ENCODE results near the gene SKIC8. TPM values are rescaled to one million over a fixed set of nuclear protein-coding genes. Genes with fewer than 3 reads are reported as not detected.
A peak's percentile ranks its signal among the peaks of the same experiment; 100 is the strongest.

Gene SKIC8
- total RNA-seq, 1 experiment from 2014 or later: 61.4 TPM

DNA sequence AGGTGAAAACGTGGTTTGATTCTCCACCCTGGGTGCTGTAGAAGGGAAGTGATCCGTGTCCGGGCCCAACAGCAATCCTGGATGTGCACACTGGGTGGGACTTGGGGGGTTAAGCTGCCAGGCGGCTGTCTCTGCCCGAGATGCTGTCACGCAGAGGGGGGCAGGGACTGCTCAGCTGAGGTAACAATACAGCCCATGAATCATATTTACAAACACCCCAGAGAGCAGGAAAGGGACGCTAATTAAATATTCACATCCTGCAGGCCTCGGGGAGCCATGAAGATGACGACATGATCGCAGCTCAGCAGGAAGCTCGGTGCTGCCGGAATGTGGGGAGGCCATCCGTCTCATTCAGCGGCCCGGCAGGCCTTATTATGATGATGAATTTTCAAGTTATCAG, 22.8 kb upstream of the SKIC8 start:
- peak; percentile 63 for DNase-seq (ENCODE audit: low read depth)

DNA sequence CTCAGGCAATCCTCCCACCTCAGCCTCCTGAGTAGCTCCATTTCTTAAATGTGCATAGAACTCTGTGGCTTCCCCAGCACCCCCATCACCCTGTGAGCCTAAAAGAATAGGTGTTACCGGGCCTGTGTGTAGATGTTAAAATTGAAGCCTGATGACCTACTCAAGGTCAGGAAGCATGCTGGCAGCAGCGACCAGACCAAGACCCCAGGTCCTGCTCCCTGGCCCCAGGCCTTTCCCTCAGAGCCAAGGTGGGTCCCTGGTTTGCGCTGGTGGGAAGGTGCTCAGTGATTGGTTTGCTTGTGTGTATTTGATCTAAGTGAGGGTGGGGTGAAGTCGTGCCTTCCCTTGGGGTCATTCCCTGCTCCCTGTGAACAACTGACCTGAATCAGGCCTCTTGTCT, 22.4 kb upstream of the SKIC8 start:
- no peak for DNase-seq (ENCODE audit: low read depth)

DNA sequence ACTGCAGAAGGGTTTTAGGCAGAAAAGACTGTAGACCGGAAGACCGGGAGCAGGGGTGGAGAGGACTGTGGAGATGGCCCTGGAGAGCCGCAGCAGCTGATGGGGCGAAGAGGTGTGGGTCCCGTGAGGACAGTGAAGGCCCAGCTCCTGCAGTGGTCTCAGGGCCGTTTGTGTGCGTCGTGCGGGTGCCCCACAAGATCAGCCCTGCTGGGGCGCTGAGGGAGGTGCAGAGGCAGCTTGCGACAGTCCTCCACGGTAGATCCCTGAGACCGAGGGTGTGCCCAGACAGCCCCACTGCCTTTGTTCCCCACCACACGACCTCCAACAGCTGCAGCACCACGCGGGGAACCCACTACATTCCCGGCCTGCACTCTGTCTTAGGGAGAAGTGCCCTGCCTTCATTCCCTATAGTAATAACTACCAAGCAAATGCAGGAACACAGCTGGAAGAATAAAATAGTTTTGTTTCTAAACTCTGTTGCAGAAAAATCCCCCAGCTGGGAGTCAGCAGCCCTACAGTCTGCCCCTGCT, 21.7 kb upstream of the SKIC8 start:
- DNase-seq (ENCODE audit: low read depth): no peak

DNA sequence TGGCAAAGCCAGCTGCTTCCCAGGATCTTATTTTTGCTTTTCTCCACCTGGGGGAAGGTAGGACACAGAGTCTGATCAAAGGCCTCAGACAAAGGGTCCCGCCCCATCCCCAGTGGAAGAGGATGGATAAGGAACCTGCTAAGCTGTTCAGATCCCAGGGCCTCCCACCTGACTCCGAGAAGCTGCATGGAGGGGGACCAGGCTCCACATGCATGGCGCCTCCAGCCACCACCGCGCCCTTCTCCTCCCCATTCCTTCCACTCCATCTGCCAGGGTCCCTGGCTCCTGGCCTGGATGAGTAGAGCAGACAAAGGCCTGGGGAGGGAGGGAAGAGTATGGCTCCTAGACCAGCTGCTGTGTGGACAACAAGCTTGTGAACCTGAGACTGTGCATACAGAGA, 20.8 kb upstream of the SKIC8 start:
- DNase-seq (ENCODE audit: low read depth): no peak

DNA sequence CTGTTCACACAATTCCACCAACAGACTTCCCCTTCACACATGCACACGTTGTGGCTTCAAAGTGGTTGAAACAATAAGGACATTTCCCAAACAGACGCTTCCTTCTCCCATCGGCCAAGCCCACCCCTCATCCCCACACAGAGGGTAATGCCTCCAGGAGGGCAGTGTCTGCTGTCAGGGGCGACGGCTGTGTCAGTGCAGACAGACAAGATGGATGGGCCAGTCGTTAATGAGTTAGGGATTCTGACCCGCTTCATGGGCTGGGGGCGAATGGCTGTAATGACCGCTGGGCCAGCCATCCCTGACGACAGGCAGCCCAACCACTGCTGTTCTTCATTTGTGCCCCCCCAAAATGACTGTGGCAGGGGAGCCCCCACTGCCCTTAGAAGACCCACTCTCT, 20.2 kb upstream of the SKIC8 start:
- DNase-seq (ENCODE audit: low read depth): no peak

DNA sequence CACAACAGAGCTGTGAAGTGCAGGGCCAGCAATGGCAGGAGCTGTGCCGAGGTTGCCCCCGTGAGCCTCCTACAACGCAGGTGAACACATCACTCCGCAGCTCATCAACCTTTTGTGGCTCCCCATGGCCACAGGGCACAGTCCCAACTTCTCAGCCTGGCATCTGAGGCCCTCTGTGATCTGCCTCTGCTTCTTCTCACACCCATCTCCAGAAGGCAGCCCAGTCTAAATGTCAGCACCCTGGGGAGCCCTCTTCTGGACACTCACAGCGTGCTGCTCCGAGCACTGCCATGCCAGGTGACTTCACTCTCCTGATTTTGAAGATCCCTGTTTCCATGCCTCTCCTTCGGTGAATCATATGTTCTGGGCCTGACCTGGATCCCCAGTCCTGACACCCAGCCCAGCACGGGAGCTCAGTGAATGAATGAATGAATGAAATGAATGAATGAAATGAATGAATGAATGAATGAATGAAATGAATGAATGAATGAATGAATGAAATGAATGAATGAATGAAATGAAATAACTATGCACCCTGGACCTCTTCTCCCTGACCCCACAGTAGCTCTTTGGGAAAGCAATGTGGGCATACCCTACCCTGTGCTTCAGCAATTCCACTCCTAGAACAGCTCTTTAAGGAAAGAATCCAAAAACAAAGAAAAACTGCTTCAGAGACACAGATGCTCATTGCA, 17.9 kb upstream of the SKIC8 start:
- no peak for DNase-seq (ENCODE audit: low read depth)

DNA sequence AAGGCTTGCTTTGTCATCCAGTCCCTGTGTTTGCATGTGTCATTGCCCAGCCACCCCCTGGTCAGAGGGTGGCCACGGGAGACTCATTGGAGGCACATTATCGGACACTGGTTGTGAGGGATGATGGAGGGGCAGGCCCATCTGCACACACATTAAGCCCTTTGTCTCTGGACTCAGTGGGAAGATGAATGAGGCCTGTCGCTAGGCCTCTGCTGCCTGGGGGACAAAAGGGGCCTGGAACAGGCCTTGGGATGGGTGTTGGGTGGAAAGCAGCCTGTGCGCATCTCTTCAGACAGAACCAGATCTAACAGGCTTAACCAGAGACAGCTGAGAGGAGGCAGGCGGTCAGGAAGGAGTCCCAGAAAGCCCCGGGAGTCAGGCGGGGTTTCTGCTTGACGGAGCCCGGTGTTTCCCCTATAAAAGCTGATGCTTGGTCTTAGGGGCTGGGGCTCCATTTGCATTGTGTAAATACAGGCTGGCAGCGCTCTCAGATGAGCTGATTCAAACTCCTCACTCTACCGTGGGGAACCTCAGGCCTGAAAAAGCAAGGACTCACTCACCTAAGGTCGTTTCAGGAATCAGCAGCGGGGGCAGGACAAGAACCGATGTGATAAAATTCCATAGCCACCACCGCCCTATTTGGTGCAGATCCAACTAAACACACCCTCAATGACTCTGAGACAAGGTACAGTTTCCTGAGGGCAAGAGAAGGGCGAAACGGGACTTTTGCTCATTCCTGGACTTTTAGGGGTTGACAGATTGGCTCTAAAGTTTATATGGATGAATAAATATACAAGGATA, 17.1 kb upstream of the SKIC8 start:
- no peak for DNase-seq (ENCODE audit: low read depth)

DNA sequence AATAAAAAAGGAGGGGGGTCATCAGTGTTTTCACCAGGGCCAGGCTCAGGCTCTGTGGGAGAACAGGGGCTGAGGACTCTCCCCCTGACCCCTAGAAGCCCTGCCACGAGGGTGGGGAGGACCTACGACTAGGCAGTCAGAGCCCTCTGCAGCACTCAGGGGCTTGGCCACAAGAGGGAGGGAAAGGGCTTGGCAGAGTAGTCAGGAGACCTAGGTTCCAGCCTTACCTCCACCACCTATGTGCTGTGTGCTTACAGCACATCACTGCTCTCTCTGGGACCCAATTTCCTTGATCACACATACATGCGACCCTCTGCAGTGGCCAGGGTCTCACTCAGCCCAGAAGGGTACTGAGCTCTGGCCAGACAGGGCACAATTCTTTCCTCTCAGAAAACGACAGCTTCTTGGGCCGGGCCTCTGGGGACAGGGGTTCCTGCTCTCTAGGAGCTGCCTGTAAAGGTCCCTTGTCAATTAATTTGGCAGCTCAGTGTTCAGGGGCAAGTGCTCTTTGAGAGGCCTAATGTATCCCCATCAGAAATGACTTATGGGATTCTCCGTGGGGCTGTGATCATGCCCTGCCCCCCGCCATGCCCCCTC, 16.4 kb upstream of the SKIC8 start:
- DNase-seq (ENCODE audit: low read depth): no peak

DNA sequence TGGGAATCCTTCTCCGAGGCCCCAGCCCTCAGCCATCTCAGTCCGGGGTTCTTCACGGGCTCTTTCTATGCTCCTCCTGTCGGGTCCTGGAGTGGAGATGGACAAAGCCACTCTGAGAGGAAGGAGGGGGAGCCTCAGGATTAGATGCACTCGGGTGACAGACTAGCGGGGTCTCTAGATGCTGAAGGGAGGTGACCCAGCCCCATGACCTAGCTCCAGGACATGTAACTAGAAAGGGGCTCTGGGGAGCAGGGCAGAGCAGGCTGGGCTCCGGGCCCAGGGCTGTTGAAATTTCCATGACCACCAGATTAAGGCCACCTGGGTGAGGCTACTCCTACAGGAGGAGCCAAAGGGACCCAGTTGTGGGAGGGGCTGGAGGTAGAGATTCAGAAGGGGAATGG, 14.8 kb upstream of the SKIC8 start:
- DNase-seq (ENCODE audit: low read depth): no peak

DNA sequence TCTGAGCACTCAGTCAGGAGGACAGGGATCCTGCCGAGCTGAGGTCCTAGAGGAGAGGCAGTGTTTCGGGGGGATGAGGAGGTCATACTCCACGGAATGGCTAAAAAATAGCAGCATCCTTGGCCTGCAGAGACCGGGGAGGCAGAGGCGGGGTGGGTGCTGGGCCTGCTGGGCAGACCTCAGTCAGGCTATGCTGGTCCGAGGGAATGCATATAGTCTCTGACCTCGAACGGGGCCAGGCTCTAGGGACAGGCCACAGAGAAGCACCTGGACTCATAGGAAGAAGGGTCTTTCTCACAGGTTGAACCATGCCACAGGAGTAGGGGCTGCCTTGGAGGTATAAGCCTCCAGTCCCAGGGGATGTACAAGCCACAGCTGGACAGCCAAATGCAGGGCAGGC, 14.0 kb upstream of the SKIC8 start:
- DNase-seq (ENCODE audit: low read depth): no peak

DNA sequence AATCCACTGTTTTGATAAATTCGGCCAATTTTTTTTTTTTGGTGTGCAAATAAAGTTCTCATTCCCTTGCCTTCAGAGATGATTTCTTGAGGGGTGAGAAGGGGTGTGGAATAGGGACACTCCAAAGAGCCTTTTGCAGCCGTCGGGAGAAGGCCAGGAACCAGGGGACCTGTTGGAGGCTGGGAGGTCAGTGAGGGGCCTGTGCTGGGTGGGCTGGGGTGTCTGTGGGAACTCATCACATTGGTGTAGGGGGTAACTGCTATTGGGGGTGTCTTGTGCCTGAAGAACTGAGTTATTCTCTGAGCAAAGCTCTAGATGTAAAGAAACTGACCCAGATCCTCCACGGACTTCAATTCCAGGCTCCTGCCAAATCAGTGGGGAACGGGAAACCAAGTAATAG, 13.5 kb upstream of the SKIC8 start:
- no peak for DNase-seq (ENCODE audit: low read depth)

DNA sequence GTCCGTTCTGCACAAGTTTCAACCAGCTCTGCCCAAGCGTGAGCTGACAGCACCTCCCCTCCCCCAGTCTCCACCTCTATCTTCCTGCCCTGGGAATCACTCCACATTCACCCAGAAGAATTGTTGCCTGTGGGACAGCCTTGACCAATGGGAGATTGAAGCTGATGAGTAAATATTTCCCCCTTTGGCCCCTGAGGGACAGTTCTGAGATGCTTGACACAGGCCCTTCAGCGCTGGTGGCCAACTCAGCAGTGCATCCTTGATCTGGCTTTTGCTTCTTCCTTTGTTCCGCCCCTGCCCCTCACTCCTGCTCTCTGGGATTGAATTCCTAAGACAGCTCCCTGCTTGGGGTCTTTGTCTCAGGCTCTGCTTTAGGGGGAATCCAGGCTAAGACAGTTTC, 13.1 kb upstream of the SKIC8 start:
- no peak for DNase-seq (ENCODE audit: low read depth)

DNA sequence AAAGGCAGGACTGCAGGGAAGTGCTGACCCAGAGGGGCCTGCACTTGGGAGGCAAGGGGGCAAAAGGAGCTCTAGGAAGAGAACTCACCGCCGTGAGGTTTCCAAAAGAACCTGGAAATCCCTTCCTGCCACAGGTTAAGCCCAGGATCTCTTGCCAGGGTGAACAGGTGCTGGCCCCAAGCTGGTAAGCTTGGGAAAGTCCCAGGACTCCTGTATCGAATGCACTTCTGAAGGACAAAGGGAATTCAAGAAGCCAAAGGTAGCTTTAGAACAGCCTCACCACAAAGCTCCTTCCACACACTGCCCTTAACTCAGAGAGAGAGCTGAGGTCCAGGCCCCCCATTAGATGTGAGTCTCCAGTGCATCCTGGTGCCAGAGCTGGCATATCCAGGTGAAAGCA, 11.9 kb upstream of the SKIC8 start:
- DNase-seq (ENCODE audit: low read depth): no peak

DNA sequence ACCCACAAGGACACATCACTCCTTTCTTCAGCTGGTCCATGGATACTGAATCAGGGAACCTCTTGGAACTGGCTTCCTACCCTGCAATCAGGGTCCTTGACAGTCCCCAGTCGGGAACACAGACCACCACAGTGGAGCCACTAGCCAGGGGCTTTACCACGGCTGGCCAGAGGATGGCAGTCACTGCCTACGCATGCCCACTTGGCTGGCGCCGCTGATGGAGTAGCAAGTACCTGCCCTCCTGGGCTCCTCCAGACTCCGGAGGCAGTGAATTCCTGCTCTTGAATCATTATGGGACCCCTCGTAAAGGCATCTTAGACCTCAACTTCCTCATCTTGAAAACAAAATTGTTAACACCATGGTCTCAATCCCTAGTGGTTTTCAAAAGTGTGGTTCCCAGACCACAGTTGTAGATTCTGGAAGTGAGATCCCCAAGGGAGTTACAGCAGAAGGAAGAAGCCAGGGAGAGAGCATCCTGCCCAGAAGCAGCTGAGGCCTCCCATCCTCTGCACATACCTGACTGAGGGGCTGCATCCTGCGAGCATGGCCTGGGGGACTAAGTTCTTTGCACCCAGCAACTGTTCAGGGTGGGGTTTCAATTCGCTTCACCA, 9.1 kb upstream of the SKIC8 start:
- DNase-seq (ENCODE audit: low read depth): peak; percentile 38

DNA sequence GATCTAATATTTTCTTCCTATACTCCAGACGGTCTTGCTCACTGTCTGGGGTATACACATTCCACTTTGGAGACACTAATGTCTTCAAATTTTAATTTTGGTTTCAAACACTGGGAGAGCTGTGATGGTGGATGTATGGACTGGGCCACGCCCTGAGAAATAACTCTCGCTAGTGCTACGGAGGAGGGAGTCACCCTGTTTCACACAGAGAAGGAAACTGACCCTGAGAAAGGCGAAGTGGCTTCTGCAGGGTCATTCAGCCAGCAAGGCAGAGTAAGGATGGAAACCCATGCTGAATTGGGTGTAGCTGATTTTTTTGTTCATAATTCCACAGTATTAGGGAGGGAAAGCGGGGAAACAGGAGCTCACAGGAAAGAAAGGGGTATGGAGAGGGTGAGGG, 8.6 kb upstream of the SKIC8 start:
- no peak for DNase-seq (ENCODE audit: low read depth)

DNA sequence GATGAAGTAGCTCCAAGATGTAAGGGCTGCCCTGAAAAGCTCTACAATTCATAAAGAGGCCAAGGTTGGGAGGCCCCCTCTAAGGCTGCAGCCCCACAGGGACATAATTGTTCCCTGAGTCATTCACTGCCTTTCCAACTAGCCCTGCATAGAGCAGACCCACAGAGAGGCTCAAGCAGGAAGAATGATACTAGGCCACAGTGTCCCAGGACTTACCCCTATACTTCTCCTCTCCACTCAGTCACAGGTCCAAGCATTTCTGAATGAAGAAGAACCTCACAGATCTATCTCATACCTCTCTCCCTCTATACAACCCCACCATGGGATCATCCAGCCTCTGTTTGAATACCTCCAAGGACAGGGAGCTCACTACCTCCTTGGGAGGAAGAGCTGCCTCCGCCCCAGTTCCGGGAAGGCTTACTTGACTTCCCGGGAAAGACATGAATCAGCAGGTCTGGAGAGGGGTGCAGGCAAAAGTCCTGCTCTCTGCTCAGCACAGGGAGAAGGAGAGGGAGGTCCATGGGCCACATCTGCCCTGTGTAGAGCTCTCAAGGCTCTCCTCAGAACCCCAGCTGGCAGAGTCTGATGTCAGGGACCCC, 6.9 kb upstream of the SKIC8 start:
- DNase-seq (ENCODE audit: low read depth): peak; percentile 70

DNA sequence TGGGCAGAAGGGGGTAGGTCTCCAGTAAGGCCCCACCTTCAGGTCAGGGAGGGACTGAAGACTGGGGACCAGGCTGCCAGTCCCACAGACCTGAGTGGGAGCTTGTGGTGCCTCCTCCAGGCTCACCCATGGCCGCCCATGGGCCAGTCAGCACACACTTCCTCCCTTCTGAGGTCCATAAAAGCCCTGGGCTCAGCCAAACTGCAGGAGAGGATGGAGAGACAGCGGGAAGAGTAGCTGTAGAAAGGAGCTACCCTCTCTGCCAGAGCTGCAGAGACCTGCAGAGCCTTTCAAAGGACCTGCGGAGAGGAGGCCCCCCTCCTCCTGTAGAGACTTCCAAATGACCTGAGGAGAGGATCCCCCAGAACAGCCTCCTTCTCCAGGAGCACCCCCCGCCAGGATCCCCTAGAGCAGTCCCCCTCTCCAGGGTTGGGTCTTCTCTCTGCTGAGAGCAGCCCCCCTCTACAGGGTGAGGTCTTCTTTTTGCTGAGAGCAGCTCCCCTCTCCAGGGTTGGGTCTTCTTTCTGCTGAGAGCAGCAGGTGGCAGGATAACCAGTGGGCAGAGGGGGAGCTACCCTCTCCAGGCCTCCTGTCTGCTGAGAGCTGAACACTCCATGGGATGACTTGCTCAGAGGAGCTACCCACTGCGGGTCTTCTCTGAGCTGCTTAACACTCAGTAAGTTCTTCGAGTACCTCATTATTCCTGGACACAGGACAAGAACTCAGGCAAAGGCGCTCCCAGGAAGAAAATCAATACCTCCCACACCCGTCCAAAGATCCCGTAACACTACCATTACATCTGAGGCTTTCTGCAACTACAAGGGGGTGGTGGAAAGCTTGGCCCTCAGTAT, 5.0 kb upstream of the SKIC8 start:
- DNase-seq (ENCODE audit: low read depth): no peak

DNA sequence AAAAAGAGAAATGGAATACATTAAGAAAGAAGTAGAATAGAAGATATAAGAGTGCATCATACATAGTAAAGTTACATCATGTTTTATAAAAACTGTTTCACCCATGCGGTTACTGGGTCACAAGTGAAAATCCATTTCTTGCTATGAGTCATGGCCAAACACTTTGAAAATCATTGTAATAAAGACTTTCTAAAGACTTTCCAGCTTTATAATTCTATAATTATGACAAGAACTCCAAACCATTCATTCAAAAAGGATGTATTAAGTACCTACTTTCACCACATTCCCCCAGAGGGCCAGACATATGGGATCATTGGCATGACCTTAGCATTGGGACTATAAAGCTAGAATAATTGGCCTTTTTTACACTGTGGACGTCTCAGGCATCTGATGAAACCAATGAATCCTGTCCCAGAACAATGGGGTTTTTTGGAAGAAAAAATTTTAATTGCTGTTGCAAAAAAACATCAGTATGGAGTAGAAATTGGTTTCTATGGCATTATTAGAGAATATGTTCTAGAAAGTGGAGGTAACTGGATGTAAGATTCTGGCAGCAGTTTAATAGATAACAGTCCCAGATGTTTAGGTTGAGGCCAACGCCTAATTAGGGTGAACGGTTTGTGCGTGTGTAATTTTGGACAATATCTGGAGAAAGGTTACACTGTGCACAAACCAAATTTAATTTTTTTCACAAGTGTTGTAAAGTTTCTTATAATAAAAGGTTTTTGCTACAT, 3.3 kb upstream of the SKIC8 start:
- peak; percentile 92 for DNase-seq (ENCODE audit: low read depth)

DNA sequence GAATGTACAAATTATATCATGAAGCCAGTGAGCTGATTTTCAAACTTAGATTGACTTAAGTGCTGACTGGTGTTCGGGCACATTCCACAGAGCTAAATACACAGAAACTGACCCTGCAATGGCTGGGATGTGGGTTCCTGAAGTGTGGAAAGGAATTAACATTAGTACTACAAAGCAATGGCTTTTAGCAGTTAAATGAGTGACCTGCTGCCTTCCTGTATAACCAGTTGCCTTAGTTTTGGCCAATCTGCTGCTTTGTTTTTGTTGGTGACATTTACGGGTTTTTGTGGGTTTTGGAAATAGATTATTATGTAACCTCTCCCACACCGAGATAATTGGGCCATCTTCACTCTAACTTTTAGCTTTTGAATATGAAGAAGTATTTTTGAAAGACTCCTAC, 2.4 kb upstream of the SKIC8 start:
- no peak for DNase-seq (ENCODE audit: low read depth)

DNA sequence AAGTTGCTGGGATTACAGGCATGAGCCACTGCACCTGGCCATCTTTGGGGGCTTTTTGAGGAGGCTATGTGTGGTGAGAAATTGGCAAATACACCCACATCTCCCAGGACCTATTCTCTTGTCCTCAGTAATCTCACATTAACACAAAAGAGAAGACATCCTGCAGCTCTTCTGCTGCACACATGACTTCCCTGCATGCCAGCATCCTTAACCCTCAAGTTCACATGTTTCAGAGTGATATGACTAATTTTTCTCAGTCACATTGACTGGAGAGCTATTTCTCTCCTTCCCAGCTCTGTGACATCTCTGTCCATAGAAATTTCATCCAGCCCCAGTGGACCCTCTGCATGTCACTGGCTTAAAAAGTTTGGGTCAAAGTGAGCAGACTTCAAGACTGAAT, 1.9 kb upstream of the SKIC8 start:
- DNase-seq (ENCODE audit: low read depth): no peak

Measured in LHCN-M2 (cell line).